Activated CD8-positive, alpha-beta memory T cell treated with anti-CD3 and anti-CD28 coated beads for 36 hours (primary cell): Measurements from ENCODE around the gene STIL. TPM values are rescaled to one million over a fixed set of nuclear protein-coding genes. Genes with fewer than 3 reads are reported as not detected.
"Not testable (repeated sequence)": the region's sequence is repeated elsewhere in the genome, so short reads cannot be mapped to it uniquely, and the experiment has no call there.

Experiments used
- CTCF ChIA-PET: fragments of 350-600 bp; sonication (Branson Sonifier 250); formaldehyde crosslinking; loops from one replicate; lab custom pipeline; 2021; ENCODE audit warnings: antibody characterized with exemption; lab: Charles Lee
- POLR2A ChIA-PET: fragments of 350-600 bp; sonication (Branson Sonifier 250); formaldehyde crosslinking; loops from one replicate; lab custom pipeline; 2021; ENCODE audit warnings: antibody characterized with exemption; lab: Charles Lee
- total RNA-seq, 2 experiments: library from RNA; stranded (reverse); gene quantifications; one replicate each; pipeline ENCODE4 v1.2.3, GENCODE V29; 2021

The STIL gene
- 10 to 100 TPM; 21.9 to 22.2 TPM for total RNA-seq

DNA sequence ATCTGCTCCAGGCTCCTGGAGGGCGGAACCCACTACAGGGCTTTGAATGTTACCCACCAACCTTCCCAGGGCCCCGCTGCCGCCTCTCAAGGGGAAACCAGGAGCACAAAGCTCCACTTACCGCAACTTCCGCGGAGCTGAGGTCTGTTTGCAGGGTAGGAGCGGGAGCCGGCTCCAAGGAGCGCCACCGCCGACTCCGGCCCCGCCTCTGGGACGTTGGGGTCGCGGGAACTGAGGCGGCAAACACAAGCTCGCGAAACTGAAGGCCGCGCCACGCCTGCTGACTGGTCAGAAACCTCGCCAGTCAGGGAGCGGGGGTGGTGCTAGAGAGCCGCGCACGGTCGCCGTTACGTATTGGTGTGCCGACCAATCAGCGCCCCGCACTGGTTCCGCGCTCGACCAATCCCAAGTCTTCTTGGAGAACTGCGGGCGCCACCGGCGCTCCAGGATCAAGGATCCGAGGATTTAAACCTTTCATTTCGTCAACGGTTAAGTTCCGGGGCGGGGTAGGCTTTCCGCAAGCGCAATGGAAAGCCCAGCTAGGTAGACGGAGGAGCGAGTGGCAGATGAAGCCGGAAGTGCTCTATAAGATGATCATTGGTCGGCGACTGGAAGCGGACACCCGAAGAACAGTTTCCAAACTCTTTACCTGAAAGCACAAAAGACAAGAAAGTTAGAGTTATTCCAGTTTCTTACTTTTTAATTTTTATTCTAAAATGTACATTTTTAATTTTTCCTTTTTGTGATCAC, at the start of gene STIL:
STIL (minus strand) TSS at position 233 of the 750 bp plus-strand sequence. CDS start 3,828 bp downstream, outside the sequence.
- CTCF ChIA-PET: interaction anchor here (0.8 to 3.0 kb wide), 5 partner anchors 10 to 124 kb away, joined by 3 to 11 read pairs (median 4); partner anchors contain the start of genes CMPK1 and FOXD2
- POLR2A ChIA-PET: interaction anchor here (0.7 to 2.8 kb wide), 4 partner anchors 17 to 186 kb away, joined by 4 to 26 read pairs (median 6); partner anchors contain the start of gene CMPK1

GRCh38 chr1:47362828-47363227, 48.9 kb upstream of the STIL start:
- CTCF ChIA-PET: no interaction called here
- POLR2A ChIA-PET: no interaction called here

GRCh38 chr1:47361380-47361779, 47.4 kb upstream of the STIL start:
- CTCF ChIA-PET: no interaction called here
- POLR2A ChIA-PET: no interaction called here

DNA sequence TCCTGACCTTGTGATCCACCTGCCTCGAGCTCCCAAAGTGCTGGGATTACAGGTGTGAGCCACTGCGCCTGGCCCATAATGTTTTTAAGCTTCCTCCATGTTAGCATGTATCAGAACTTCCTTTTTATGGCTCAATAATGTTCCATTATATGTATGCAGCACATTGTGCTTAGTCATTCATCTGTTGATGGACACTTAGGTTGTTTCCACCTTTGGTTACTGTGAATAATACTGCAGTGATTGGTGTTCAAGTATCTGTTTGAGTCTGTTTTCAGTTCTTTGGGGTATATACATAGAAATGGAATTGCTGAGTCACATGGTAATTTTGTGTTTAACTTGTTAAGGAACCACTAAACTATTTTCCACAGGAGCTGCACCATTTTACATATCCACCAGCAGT, 37.4 kb upstream of the STIL start:
- CTCF ChIA-PET: interaction anchor here (0.7 to 1.3 kb wide), 4 partner anchors 12 to 85 kb away, joined by 3 to 5 read pairs (median 4); partner anchors contain the start of genes CMPK1 and STIL
- POLR2A ChIA-PET: interaction anchor here (0.8 to 1.1 kb wide), 2 partner anchors 17 to 38 kb away, joined by 4 to 5 read pairs; partner anchors contain the start of gene STIL

- POLR2A ChIA-PET: no interaction called here
- CTCF ChIA-PET: interaction anchor here (1.1 kb wide), 1 partner anchor 9 kb away, joined by 4 read pairs; no protein-coding TSS in a partner anchor
Observed at GRCh38 chr1:47348246-47348645, 34.3 kb upstream of the STIL start.

DNA sequence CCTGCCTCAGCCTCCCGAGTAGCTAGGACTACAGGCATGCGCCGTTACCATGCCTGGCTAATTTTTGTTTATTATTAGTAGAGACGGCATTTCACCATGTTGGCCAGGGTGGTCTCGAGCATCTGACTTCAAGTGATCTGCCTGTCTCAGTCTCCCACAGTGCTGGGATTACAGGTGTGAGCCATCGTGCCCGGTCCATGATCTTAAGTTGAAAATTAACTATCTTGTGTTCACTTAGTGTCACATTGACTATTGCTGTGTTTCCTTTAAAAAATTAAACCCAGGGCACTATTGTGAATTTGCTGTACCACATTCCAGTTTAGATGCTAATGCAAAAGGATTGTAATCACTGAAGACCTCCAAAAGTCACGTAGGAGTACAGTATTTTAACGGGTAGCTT, 33.8 kb upstream of the STIL start:
- ChIA-PET POLR2A (no interaction called here), CTCF (interaction anchor here (1.1 kb wide), 1 partner anchor 9 kb away, joined by 4 read pairs; no protein-coding TSS in a partner anchor)

DNA sequence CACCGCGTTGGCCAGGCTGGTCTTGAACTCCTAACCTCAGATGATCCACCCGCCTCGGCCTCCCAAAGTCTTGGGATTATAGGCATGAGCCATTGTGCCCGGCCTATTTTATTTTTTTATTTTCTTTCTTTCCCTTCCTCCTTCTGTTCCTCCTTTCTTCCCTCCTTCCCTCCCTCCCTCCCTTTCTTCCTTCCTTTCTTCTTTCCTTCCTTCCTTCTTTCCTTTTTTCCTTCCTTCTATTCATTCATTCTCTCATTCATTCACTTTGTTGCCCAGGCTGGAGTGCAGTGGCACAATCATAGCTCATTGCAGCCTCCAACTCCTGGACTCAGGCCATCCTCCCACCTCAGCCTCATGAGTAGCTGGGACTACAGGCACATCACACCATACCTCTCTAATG, 33.0 kb upstream of the STIL start:
- CTCF ChIA-PET, POLR2A ChIA-PET: not testable (repeated sequence)

DNA sequence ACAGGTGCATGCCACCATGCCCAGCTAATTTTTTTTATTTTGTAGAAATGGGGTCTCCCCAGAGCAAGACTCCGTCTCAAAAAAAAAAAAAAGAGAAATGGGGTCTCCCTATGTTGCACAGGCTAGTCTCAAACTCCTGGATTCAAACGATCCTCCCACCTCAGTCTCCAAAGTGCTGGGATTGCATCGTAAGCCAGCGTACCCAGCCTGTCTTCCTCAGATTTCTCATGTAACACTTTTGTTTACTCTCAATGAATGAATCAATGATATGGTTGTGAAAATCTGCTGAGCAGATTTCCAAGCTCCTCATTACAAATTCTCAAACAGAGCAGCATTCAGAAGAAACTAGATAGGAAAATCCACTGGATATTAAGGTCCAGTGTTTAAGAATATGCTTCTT, 26.3 kb upstream of the STIL start:
- ChIA-PET POLR2A (no interaction called here), CTCF (interaction anchor here (1.3 to 1.5 kb wide), 2 partner anchors 11 to 97 kb away, joined by 3 to 5 read pairs; partner anchors contain the start of gene FOXD2)

DNA sequence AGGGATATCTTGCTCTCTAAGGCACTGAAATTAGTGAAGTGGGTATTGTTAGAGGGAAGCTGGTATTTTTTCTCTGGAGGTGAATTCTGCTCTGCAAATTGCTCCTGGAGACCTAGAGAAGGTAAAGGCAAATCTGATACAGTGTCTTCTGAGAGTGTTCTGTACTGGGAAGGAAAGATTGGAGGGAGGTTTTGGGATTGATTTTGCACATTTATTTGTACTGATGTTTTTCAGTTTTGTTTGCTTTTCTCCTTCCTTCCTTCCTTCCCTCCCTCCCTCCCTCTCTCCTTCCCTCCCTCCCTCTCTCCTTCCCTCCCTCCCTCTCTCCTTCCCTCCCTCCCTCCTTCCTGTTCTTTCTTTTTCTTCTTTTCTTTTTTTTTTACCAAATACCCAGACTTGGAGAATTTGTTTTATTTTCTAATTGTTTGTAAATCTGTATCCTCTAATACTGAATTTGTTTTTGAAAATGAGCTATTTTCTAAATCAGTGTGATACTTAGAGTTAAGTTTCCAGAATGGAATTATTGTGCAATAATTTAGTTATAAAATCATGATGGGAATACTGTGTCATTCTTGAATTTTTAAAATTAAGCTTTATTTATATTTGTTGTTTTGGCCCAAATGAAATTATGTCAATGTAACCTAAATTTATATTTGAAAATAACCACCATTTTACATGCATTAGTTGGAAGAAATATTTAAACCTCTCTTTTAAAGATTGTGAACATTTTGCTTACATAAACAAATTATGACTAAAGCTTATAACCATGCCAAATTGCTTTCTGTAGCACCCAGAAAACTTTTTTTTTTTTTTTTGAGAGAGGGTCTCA, 24.5 kb upstream of the STIL start:
- CTCF ChIA-PET: interaction anchor here (1.1 to 1.5 kb wide), 2 partner anchors 10 to 99 kb away, joined by 3 to 4 read pairs; partner anchors contain the start of gene FOXD2

DNA sequence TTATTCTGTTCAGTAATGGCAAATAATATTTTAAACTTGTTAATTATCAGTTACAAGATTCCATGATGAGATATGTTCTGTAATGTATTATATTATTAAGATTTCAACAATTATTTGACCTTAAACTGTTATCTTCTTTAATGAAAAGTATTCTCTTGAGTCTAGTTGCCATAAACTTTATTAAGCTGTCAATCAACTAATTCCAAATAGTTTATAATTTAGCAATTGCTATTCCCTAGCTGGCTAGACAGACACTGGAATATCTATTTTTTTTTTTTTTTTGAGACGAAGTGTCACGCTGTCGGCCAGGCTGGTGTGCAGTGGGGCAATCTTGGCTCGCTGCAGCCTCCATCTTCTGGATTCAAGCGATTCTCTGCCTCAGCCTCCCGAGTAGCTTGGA, 23.4 kb upstream of the STIL start:
- POLR2A ChIA-PET: no interaction called here
- CTCF ChIA-PET: interaction anchor here (0.7 kb wide), 1 partner anchor 81 kb away, joined by 4 read pairs; no protein-coding TSS in a partner anchor

More for the DNA sequence above, 24.5 kb upstream of the STIL start:
- POLR2A ChIA-PET: interaction anchor here (0.6 kb wide), 1 partner anchor 100 kb away, joined by 3 read pairs; the partner anchor contains the start of gene FOXD2

DNA sequence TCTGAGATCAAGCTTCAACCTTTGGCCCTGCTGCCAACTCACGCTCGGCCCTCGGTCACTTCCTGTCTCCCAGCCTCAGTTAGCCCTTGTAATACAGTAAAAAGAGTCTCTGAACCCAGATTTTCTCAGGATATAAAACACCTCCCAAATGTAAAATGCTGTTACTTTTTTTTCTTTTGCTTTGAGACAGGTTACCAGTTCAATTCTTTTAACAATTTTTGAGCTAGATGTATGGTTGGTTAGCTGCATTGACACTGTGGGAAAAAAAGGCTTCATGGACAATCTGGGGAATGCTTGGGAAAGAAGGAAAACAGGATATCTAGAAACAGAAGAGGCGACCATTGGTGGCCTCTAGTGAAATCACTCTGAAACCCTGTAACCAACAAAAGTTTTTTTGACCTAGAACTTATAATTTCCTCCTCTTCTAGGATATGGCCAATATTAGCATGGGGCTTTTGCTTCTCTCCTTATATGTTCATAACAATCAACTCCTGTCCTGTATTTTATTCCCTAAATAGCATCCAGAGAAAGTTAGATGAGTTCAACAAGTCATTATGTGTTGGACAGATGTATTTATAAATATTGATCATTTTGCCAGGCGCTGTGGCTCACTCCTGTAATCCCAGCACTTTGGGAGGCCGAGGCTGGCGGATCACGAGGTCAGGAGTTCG, 21.0 kb upstream of the STIL start:
- ChIA-PET CTCF (interaction anchor here (1.0 to 2.1 kb wide), 5 partner anchors 9 to 101 kb away, joined by 3 to 6 read pairs (median 4); no protein-coding TSS in a partner anchor), POLR2A (interaction anchor here (0.6 to 2.8 kb wide), 4 partner anchors 8 to 150 kb away, joined by 3 to 26 read pairs (median 4); partner anchors contain the start of gene STIL)

GRCh38 chr1:47333922-47334764, 20.2 kb upstream of the STIL start:
- POLR2A ChIA-PET: interaction anchor here (0.7 to 2.8 kb wide), 6 partner anchors 10 to 104 kb away, joined by 3 to 26 read pairs (median 6); partner anchors contain the start of genes FOXD2 and STIL
- CTCF ChIA-PET: interaction anchor here (0.7 to 2.1 kb wide), 10 partner anchors 8 to 155 kb away, joined by 3 to 11 read pairs (median 4); partner anchors contain the start of genes FOXD2 and STIL

GRCh38 chr1:47333578-47333921, 19.6 kb upstream of the STIL start, which contains the start of gene CMPK1:
TSS of gene CMPK1 (plus strand) at chr1:47333790. CDS start at chr1:47333946, 156 bp downstream.
- ChIA-PET CTCF (interaction anchor here (0.7 to 2.1 kb wide), 7 partner anchors 10 to 154 kb away, joined by 3 to 11 read pairs (median 4); partner anchors contain the start of genes FOXD2 and STIL), POLR2A (interaction anchor here (0.7 to 2.8 kb wide), 6 partner anchors 9 to 104 kb away, joined by 3 to 26 read pairs (median 6); partner anchors contain the start of genes FOXD2 and STIL)

DNA sequence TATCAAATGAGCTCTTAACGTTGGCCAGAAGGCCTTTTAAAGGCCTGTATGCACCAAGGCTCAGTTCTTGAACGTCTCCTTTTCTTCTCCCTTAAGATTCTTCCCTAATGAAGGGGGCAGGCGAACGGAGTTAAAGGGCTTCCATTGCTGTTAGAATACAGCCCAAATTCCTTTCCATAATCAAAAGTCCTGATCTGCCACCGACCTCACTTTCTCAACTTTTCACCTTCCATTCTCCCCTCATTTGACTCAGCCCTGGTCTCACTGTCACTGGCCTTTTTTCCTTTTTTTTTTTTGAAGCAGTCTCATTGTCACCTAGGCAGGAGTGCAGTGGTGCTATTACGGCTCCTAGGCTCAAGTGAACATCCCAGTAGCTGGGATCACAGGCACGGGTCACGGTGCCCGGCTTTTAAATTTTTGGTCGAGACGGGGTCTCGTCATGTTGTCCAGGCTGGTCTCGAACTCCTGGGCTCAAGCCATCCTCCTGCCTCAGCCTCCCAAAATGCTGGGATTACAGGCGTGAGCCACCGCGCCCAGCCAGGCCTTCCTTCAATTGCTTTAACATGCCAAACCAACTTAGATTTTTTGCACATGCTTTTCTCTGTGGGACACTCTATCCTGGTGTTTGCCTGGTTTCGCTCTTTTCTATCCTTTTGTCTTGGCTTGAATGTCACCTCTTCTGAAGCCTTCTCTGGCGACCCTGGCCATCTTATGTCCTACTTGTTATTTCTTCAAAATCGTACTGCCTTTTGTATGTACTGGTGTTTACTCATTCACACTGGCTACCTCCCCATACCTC, 19.0 kb upstream of the STIL start:
- CTCF ChIA-PET: interaction anchor here (0.7 to 2.1 kb wide), 7 partner anchors 9 to 154 kb away, joined by 3 to 11 read pairs (median 4); partner anchors contain the start of genes FOXD2 and STIL
- POLR2A ChIA-PET: interaction anchor here (0.7 to 2.8 kb wide), 5 partner anchors 9 to 105 kb away, joined by 3 to 26 read pairs (median 7); partner anchors contain the start of genes FOXD2 and STIL

- CTCF ChIA-PET: no interaction called here
- POLR2A ChIA-PET: interaction anchor here (2.0 kb wide), 1 partner anchor 18 kb away, joined by 5 read pairs; the partner anchor contains the start of gene STIL
Observed at GRCh38 chr1:47331875-47332274, 17.9 kb upstream of the STIL start.

DNA sequence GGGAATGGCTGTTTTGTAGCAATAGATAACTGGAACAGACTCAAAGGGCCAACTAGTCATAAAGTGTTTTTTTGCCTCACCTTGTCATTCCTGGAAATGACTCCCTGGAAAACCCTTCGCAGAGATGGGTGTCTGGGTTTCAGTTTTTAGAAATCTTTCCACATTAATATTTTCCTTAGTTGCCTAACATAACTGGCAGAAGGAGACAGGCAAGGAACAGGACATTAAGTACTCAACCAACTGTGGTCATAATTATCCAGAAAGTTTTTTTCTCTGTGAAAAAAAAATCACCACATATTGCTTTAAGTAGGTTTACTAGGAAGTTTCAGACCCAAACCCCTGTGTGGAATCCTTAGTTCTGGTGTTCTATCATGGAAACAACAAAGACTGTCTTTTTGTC, 16.3 kb upstream of the STIL start:
- POLR2A ChIA-PET: interaction anchor here (0.6 to 2.0 kb wide), 2 partner anchors 16 to 90 kb away, joined by 5 to 9 read pairs; partner anchors contain the start of gene STIL
- CTCF ChIA-PET: no interaction called here
